Trophoblast cell (in vitro differentiated cells and primary cell): ENCODE measurements around the gene SRPK2.
"Not testable (repeated sequence)": the region's sequence is repeated elsewhere in the genome, so short reads cannot be mapped to it uniquely, and the experiment has no call there.

ENCODE experiments used
- DNase-seq, 2 donors: peaks; one replicate each; pipeline ENCODE4 v3.0.0-alpha.2; 2016
- H2AFZ ChIP-seq: 2 replicates; pipeline ENCODE4 v1.6.1; 2013; ENCODE audit warnings: low read length, moderate library complexity, mild to moderate bottlenecking; ENCODE audit not compliant: insufficient read depth, poor library complexity
- H2AK5ac ChIP-seq: 2 replicates; pipeline ENCODE4 v1.6.1; 2013; ENCODE audit warnings: mild to moderate bottlenecking, low read length
- H2BK120ac ChIP-seq: 2 replicates; pipeline ENCODE4 v1.6.1; 2013; ENCODE audit warnings: low read length, mild to moderate bottlenecking, moderate library complexity; ENCODE audit not compliant: insufficient read depth, poor library complexity
- H2BK12ac ChIP-seq: 2 replicates; pipeline ENCODE4 v1.6.1; 2013; ENCODE audit warnings: mild to moderate bottlenecking, low read length, moderate library complexity
- H2BK5ac ChIP-seq: 2 replicates; pipeline ENCODE4 v1.6.1; 2013; ENCODE audit warnings: low read length, low read depth, moderate library complexity, mild to moderate bottlenecking; ENCODE audit not compliant: poor library complexity
- H3K14ac ChIP-seq: 2 replicates; pipeline ENCODE4 v1.6.1; 2013; ENCODE audit warnings: mild to moderate bottlenecking, low read length
- H3K18ac ChIP-seq: 2 replicates; pipeline ENCODE4 v1.6.1; 2013; ENCODE audit warnings: mild to moderate bottlenecking, low read length
- H3K23ac ChIP-seq: 2 replicates; pipeline ENCODE4 v1.6.1; 2013; ENCODE audit warnings: low read length
- H3K27ac ChIP-seq: 2 replicates; pipeline ENCODE4 v1.5.1; 2013; ENCODE audit warnings: low read depth, mild to moderate bottlenecking, inconsistent platforms, low read length, moderate library complexity
- H3K27me3 ChIP-seq: 2 replicates; pipeline ENCODE4 v1.6.1; 2013; ENCODE audit warnings: inconsistent platforms, mild to moderate bottlenecking, low read length, moderate library complexity; ENCODE audit not compliant: insufficient read depth
- H3K36me3 ChIP-seq, 2 experiments: 1 replicate in 1 of 2; 2 replicates in 1 of 2; pipeline ENCODE4 v1.6.1; 2013; ENCODE audit warnings: low read length in 2 of 2, mild to moderate bottlenecking in 2 of 2, moderate library complexity in 1 of 2; ENCODE audit not compliant: insufficient read depth in 2 of 2, control insufficient read depth in 1 of 2
- H3K4ac ChIP-seq: 2 replicates; pipeline ENCODE4 v1.6.1; 2013; ENCODE audit warnings: low read depth, mild to moderate bottlenecking, low read length, moderate library complexity
- H3K4me1 ChIP-seq, 2 experiments: 1 replicate in 1 of 2; 2 replicates in 1 of 2; pipeline ENCODE4 v1.6.1; 2013; ENCODE audit warnings: low read length in 2 of 2, mild to moderate bottlenecking in 2 of 2, moderate library complexity in 1 of 2; ENCODE audit not compliant: insufficient read depth in 2 of 2, control insufficient read depth in 1 of 2
- H3K4me2 ChIP-seq: 2 replicates; pipeline ENCODE4 v1.6.1; 2013; ENCODE audit warnings: inconsistent platforms, mild to moderate bottlenecking, low read length, moderate library complexity
- H3K4me3 ChIP-seq: 2 replicates; pipeline ENCODE4 v1.5.1; 2013; ENCODE audit warnings: mild to moderate bottlenecking, low read depth, low read length, inconsistent platforms
- H3K79me1 ChIP-seq: one replicate; pipeline ENCODE4 v1.6.1; 2013; ENCODE audit warnings: low read length
- H3K79me2 ChIP-seq: 2 replicates; pipeline ENCODE4 v1.6.1; 2013; ENCODE audit warnings: low read length, mild to moderate bottlenecking; ENCODE audit not compliant: control insufficient read depth, insufficient read depth, poor library complexity
- H3K9ac ChIP-seq: 2 replicates; pipeline ENCODE4 v1.6.1; 2013; ENCODE audit warnings: mild to moderate bottlenecking, low read length
- H3K9me3 ChIP-seq: 2 replicates; pipeline ENCODE4 v1.6.1; 2013; ENCODE audit warnings: low read depth, mild to moderate bottlenecking, control low read depth, inconsistent platforms, low read length; ENCODE audit not compliant: insufficient read depth
- H4K12ac ChIP-seq: 2 replicates; pipeline ENCODE4 v1.6.1; 2013; ENCODE audit warnings: low read depth, mild to moderate bottlenecking, low read length, moderate library complexity
- H4K8ac ChIP-seq: 2 replicates; pipeline ENCODE4 v1.6.1; 2013; ENCODE audit warnings: low read depth, mild to moderate bottlenecking, low read length, moderate library complexity
- H4K91ac ChIP-seq: one replicate; pipeline ENCODE4 v1.6.1; 2013; ENCODE audit warnings: low read depth, mild to moderate bottlenecking, low read length, moderate library complexity
- WGBS: extraction: QIAGEN DNeasy Blood & Tissue Kit; methylation state at CpG from one replicate; pipeline ENCODE4 v1.1.7; 2013; ENCODE audit warnings: missing lambda C conversion rate; ENCODE audit not compliant: insufficient read length, insufficient coverage; ENCODE audit errors: extremely low coverage; 5-methylcytosine and 5-hydroxymethylcytosine counted together

Gene SRPK2

DNA sequence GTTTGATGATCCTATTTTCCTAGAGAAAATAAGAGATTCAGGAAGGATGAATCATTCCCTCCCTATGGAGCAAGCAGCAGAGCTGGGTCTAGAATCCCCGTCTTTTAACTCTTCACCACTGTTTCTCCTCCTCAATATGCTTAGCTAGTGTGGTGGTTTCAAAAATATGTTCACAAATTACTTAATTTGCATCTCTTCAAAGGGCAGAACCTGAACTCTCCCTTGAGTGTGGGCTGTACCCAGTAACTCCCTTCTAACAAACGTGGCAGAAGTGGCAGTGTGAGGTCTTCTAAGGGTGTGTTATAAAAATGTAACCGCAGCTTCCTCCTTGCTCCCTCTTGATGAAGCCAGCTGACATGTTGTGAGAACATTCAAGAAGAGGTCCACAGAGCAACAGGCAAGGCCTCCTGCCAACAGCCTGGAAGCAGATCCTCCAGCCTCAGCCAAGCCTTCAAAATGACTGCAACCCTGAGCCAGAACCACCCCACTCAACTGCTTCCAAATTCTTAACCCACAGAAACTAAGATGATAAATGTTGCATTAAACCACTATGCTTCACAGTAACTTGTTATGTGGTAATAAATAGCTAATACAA lies 36.6 kb downstream of the SRPK2 start:
- no peak overlapping the region for H4K91ac ChIP-seq
- H2AK5ac ChIP-seq, result no peak overlapping the region
- no peak overlapping the region for H2BK5ac ChIP-seq
- no peak overlapping the region for H3K14ac ChIP-seq
- no peaks in the 10 kb centered on the region for H3K79me1 ChIP-seq
- no peak overlapping the region for H4K12ac ChIP-seq
- H3K4me2 ChIP-seq, result no peak overlapping the region
- no peak overlapping the region for H2AFZ ChIP-seq
- no peak overlapping the region for H3K18ac ChIP-seq
- H3K23ac ChIP-seq, result no peak overlapping the region
- no peak overlapping the region for H2BK120ac ChIP-seq
- no peaks in the 10 kb centered on the region for H3K27me3 ChIP-seq
- H3K27ac ChIP-seq, result no peak overlapping the region
- H3K4ac ChIP-seq, result no peak overlapping the region
- no peak overlapping the region for H3K4me3 ChIP-seq
- H3K4me1 ChIP-seq, result no peaks in the 10 kb centered on the region
- peaks cover 4% of the 10 kb centered on the region for H3K79me2 ChIP-seq
- peak in 1 of 2 donors; percentile 21 for DNase-seq
- no peaks in the 10 kb centered on the region for H3K36me3 ChIP-seq
- no peaks in the 10 kb centered on the region for H3K9me3 ChIP-seq
- no CpG with 5 or more reads among the region's 3 CpGs for WGBS
- H3K9ac ChIP-seq, result no peak overlapping the region
- H2BK12ac ChIP-seq, result no peak overlapping the region
- H4K8ac ChIP-seq, result no peak overlapping the region

DNA sequence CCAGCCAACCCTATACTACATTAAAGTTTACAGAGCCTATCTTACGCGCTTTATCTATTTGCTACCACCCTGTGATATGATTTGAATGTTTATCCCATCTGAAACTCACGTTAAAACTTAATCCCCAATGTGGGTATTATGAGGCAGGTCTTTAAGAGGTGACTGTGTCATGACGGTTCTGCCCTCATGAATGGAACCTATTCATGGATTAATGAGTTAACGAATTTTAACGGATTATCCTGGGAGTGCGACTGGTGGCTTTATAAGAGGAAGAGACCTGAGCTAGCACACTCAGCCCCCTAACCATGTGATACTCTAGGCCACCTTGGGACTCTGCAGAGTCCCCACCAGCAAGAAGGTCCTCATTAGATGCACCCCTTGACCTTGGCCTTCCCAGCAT lies 37.8 kb downstream of the SRPK2 start:
- Histone ChIP-seq H3K36me3 (no peaks in the 10 kb centered on the region), H3K4me3 (no peak overlapping the region), H3K4me1 (no peaks in the 10 kb centered on the region), H4K8ac (no peak overlapping the region), H4K91ac (no peak overlapping the region), H4K12ac (no peak overlapping the region), H2AFZ (no peak overlapping the region), H3K79me1 (no peaks in the 10 kb centered on the region), H3K4ac (no peak overlapping the region), H2BK12ac (no peak overlapping the region), H3K14ac (no peak overlapping the region), H3K4me2 (no peak overlapping the region), H2AK5ac (no peak overlapping the region), H2BK120ac (no peak overlapping the region), H3K27me3 (no peaks in the 10 kb centered on the region), H2BK5ac (no peak overlapping the region), H3K23ac (no peak overlapping the region), H3K27ac (no peak overlapping the region), H3K79me2 (peaks cover 4% of the 10 kb centered on the region), H3K9ac (no peak overlapping the region), H3K9me3 (no peaks in the 10 kb centered on the region), H3K18ac (no peak overlapping the region)
- no CpG with 5 or more reads among the region's 7 CpGs for WGBS
- DNase-seq, result no peak

DNA sequence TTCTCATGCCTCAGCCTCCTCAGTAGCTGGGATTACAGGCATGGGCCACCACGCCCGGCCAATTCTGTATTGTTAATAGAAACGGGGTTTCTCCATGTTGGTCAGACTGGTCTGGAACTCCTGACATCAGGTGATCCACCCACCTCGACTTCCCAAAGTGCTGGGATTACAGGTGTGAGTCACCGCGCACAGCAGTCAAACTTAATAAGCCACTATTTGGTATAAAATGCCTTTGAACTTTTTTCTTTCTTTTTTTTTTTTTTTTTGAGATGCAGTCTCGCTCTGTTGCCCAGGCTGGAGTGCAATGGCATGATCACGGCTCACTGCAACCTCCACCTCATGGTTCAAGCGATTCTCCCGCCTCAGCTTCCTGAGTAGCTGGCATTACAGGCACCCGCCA lies 40.5 kb downstream of the SRPK2 start:
- WGBS, result no CpG with 5 or more reads among the region's 11 CpGs
- not testable (repeated sequence) for H2AK5ac ChIP-seq, H3K4me1 ChIP-seq

DNA sequence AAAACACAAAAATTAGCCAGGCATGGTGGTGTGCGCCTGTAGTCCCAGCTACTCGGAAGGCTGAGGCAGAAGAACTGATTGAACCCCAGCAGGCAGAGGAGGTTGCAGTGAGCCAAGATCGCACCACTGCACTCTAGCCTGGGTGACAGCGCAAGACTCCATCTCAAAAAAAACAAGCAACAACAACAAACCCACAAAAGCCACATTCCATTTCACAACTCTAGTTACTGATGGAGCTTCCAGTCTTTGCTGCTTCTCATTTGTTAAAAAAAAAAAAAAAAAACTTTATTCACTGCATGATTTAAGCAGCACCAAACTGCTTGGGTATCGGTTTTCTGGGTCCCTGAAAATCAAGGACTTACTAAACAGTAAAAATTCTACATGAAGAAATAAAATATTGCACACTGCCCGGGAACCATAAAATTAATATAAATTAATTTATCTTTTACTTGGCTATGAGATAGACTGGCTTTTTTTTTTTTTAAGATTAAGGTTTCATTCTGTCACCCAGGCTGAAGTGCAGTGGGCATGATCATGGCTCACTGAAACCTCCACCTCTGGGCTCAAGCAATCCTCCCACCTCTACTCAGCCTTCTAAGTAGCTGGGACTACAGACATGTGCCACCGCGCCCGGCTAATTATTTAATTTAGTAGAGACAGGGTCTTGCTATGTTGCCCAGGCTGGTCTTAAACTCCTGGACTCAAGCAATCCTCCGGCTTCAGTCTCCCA lies 42.0 kb downstream of the SRPK2 start:
- Histone ChIP-seq H3K14ac (no peak overlapping the region), H4K12ac (no peak overlapping the region), H3K4me3 (no peak overlapping the region), H4K91ac (no peak overlapping the region), H3K79me2 (peaks cover 7% of the 10 kb centered on the region), H3K27ac (no peak overlapping the region), H3K4me1 (peaks cover 0 to under 1% of the 10 kb centered on the region in 2 experiments), H3K36me3 (no peaks in the 10 kb centered on the region), H2BK12ac (no peak overlapping the region), H3K27me3 (no peaks in the 10 kb centered on the region), H3K79me1 (no peaks in the 10 kb centered on the region), H3K4me2 (no peak overlapping the region), H2BK120ac (no peak overlapping the region), H2BK5ac (no peak overlapping the region), H3K9ac (no peak overlapping the region), H3K18ac (no peak overlapping the region), H3K23ac (no peak overlapping the region), H2AFZ (no peak overlapping the region), H4K8ac (no peak overlapping the region), H3K4ac (peak overlapping the region; percentile 62), H3K9me3 (no peaks in the 10 kb centered on the region), H2AK5ac (no peak overlapping the region)
- no CpG with 5 or more reads among the region's 10 CpGs for WGBS
- no peak for DNase-seq

More for the DNA sequence above, 40.5 kb downstream of the SRPK2 start:
- not testable (repeated sequence) for H3K79me1 ChIP-seq, H3K27me3 ChIP-seq, H3K18ac ChIP-seq, H2AFZ ChIP-seq, H3K4ac ChIP-seq, H3K27ac ChIP-seq, H2BK5ac ChIP-seq, H2BK120ac ChIP-seq, H3K14ac ChIP-seq, H3K9ac ChIP-seq, H3K23ac ChIP-seq, H2BK12ac ChIP-seq, H3K4me3 ChIP-seq, H3K4me2 ChIP-seq, H3K36me3 ChIP-seq, H3K79me2 ChIP-seq, H4K8ac ChIP-seq, H4K91ac ChIP-seq, H3K9me3 ChIP-seq, H4K12ac ChIP-seq
- DNase-seq, result peak; percentile 53 to 72
